Spleen (tissue), 7 donors: ENCODE results near the gene ZCCHC8.

ENCODE experiments used
- POLR2A ChIP-seq, 3 donors: fragments of 450-650 bp; IDR thresholded peaks; one replicate each; pipeline ENCODE4 v1.5.1; 2017; ENCODE audit warnings: antibody characterized with exemption in 3 of 3, mild to moderate bottlenecking in 1 of 3
- POLR2AphosphoS5 ChIP-seq, 3 donors: sonication (generic); formaldehyde crosslinking; IDR thresholded peaks; one replicate each; pipeline ENCODE4 v1.5.1; 2017; ENCODE audit warnings: antibody characterized with exemption in 3 of 3
- TF ChIP-seq, protein P1 (sequence below), 11 experiments: fragments of 200-600 bp in 7 of 11; fragments of 450-650 bp in 4 of 11; sonication (generic) in 4 of 11; IDR thresholded peaks in 8 of 11; conservative IDR thresholded peaks in 3 of 11; 1 replicate in 7 of 11; 2 replicates in 4 of 11; pipeline versions ENCODE4 v1.4.0 to v1.8.0; 2016 to 2021; ENCODE audit warnings: antibody characterized with exemption in 11 of 11, inconsistent platforms in 4 of 11, mild to moderate bottlenecking in 1 of 11
- donor health status: DM: no; HTN: no; CAD: no; lungs with moderate emphysema.
- donor health status: DM: no; HTN: no; CAD: no.
- donor health status: DM: no; HTN: no; CAD: no.

DNA sequence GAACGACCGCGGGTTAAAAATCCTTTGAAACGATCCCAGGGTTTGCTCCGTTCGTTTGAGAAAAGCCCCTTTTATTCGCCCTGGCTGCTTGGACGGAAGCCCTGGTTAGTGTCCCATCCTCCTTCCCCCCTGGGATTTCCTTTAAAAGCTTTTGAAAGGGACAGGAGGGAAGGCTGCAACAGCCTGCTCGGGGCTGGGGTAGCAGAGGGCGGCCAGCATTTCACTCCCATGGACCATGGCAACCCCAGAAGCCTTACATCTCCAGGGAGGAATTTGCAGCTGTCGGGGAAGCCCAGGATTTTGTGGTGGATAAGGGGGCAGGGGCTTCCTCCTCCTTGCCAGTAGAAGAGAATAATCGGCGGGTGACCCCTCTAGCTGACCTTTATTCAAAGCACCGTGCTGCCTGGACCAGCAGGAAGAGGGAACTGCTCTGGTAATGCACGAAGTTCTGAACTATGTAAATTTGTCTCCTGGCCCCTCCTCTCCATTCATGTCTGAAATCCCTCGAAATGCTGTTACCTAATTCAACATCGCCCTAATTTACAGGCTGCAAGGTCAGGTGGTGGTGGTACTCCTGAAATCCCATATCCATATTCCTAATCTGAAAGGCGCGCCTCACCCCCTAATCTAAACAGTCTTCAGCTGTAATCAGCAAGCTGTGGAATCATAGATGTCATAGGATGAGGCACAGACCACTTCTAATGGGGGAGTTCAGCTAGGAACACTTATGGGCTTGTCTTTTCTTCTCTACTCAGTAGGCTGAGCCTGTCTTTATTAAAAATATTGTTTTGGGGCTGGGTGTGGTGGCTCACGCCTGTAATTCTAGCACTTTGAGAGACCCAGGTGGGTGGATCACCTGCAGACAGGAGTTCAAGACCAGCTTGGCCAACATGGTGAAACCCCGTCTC, 77.2 kb downstream of the ZCCHC8 start:
- TF ChIP-seq, protein P1, sequence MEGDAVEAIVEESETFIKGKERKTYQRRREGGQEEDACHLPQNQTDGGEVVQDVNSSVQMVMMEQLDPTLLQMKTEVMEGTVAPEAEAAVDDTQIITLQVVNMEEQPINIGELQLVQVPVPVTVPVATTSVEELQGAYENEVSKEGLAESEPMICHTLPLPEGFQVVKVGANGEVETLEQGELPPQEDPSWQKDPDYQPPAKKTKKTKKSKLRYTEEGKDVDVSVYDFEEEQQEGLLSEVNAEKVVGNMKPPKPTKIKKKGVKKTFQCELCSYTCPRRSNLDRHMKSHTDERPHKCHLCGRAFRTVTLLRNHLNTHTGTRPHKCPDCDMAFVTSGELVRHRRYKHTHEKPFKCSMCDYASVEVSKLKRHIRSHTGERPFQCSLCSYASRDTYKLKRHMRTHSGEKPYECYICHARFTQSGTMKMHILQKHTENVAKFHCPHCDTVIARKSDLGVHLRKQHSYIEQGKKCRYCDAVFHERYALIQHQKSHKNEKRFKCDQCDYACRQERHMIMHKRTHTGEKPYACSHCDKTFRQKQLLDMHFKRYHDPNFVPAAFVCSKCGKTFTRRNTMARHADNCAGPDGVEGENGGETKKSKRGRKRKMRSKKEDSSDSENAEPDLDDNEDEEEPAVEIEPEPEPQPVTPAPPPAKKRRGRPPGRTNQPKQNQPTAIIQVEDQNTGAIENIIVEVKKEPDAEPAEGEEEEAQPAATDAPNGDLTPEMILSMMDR (IDR thresholded peaks at IDR 0.05 in 8 of 11, conservative IDR thresholded peaks at IDR 0.05 in 3 of 11), result no peak
- TF ChIP-seq POLR2A (IDR thresholded peaks at IDR 0.05) (no peak), POLR2AphosphoS5 (IDR thresholded peaks at IDR 0.05) (peak in 1 of 3 donors; percentile 29)
